ENCODE results near the gene RCN1. TPM values are rescaled to one million over a fixed set of nuclear protein-coding genes. Genes with fewer than 3 reads are reported as not detected.

The RCN1 gene
- total RNA-seq, 1 donor = 317 TPM

DNA sequence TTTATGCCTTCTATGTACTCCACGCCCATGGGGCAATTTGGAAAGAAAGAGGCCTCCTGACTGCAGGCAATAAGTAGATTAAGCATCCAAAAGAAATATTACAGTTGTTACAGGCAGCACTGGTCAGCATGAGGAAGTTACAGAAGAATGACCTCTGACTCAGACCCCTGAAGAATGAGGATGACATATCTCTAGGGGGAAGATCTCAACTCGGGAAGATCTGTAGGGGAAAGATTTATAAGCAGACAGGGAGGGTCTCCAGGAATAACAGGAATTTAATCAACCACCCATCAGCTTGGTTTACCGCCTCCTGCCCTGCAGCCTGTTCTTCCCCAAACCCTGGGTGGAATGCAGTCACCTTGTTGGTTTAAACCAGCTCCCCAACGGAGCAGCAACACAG, 58.0 kb downstream of the RCN1 start:
- H3K4me3 ChIP-seq (ENCODE audit: low read depth, low read length) = no peak overlapping the region
- TF ChIP-seq, protein P1, sequence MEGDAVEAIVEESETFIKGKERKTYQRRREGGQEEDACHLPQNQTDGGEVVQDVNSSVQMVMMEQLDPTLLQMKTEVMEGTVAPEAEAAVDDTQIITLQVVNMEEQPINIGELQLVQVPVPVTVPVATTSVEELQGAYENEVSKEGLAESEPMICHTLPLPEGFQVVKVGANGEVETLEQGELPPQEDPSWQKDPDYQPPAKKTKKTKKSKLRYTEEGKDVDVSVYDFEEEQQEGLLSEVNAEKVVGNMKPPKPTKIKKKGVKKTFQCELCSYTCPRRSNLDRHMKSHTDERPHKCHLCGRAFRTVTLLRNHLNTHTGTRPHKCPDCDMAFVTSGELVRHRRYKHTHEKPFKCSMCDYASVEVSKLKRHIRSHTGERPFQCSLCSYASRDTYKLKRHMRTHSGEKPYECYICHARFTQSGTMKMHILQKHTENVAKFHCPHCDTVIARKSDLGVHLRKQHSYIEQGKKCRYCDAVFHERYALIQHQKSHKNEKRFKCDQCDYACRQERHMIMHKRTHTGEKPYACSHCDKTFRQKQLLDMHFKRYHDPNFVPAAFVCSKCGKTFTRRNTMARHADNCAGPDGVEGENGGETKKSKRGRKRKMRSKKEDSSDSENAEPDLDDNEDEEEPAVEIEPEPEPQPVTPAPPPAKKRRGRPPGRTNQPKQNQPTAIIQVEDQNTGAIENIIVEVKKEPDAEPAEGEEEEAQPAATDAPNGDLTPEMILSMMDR (IDR thresholded peaks at IDR 0.05; ENCODE audit: insufficient read depth, low read length) = no peak
- DNase-seq (ENCODE audit: low read depth) = no peak

DNA sequence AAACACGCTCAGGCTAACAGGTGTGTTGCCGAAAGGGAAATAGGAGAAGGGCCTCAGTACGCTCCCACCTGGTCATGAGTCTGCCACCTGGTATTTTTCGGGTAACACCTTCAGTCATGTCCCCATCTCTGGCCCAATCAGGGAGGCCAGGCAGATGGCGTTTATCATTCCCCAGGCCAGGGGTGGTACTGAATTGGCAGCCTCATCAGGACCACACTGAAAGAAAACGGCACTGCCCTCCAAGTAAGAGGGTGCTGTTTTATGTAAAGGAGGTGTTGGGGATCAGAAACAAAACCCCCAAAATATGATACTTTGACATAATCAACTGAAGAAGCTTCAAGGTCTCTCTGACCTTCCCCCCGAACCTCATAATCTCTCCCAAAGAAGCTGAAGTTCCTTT, 58.9 kb downstream of the RCN1 start:
- no peak overlapping the region for H3K4me3 ChIP-seq (ENCODE audit: low read depth, low read length)
- TF ChIP-seq, protein P1 (IDR thresholded peaks at IDR 0.05; ENCODE audit: insufficient read depth, low read length) = no peak
- DNase-seq (ENCODE audit: low read depth) = no peak

DNA sequence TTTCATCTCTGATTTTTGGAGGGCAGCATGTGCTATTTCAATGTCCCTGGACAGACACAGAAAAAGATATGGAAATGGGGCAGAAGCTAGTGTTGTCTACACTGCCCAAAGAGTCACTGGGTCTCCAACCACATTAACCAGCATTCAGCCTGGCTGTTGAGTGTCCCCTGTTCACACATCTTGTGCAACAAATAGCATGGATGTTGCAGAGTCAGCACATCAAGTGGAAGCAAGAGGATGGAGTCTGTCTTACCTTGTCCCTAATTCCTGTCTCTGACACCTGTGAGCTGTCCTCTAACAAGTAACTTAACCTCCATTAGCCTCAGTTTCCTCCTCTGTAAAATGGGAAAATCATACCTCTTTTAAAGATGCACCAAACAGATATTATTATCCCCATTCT, 60.2 kb downstream of the RCN1 start:
- no peak overlapping the region for H3K4me3 ChIP-seq (ENCODE audit: low read depth, low read length)
- TF ChIP-seq, protein P1 (IDR thresholded peaks at IDR 0.05; ENCODE audit: insufficient read depth, low read length) = no peak
- no peak for DNase-seq (ENCODE audit: low read depth)

DNA sequence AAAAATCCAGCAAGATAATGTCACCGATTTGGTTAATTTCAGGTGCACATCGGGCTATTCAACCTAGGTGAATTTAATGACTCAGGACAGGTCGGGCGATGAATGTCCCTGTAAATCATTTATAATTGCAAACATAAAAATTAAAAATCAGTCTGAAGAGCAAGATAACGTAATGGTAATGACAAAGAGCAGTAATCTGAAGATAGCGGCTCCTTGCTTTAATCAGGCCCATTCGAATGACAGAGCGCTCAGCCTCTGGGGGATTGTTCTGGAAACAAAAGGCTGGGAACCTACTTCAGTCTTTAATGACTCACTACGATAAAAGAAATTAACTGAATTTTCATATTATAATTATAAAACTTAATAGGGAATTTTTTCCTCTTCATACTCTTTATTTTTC, 61.3 kb downstream of the RCN1 start:
- no peak overlapping the region for H3K4me3 ChIP-seq (ENCODE audit: low read depth, low read length)
- TF ChIP-seq, protein P1 (IDR thresholded peaks at IDR 0.05; ENCODE audit: insufficient read depth, low read length) = no peak
- no peak for DNase-seq (ENCODE audit: low read depth)

DNA sequence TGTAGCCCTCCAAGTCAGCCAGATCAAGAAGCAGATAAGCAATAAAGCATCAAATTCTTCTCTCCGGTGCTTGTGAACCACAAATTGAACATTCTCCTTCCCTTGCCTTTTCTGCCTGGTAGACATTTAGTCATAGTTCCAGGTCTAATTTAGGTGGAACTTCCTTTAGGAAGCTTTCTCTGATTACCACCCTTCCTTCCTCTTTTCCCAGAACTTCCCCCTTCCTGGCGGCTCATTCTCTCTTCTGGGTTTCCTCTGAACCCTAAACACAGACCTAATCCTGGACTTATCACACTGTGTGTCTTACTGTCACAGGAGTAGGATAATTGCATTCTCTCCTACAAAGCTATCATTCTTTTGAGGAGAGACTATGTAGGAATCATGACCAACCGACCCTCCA, 61.9 kb downstream of the RCN1 start:
- TF ChIP-seq, protein P1 (IDR thresholded peaks at IDR 0.05; ENCODE audit: insufficient read depth, low read length) = no peak

DNA sequence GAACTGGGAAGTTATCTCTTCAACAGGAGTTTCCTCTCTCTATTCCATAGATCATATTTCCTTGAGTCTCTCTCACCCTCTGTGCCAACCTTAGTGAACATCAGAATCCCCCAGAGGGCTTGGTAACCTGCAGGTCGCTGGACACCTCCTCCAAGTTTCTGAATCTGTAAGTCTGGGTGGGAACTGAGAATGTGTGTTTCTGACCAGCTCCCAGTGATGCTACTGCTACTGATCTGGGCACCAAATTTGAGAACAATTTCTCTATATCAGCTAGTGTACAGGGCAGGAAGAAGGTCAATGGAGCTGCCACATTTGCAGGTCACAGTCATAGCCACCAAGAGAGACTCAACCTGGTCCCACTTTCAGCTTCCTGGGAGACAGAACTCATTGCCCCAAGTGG, 62.9 kb downstream of the RCN1 start:
- H3K4me3 ChIP-seq (ENCODE audit: low read depth, low read length) = no peak overlapping the region
- TF ChIP-seq, protein P1 (IDR thresholded peaks at IDR 0.05; ENCODE audit: insufficient read depth, low read length) = no peak
- no peak for DNase-seq (ENCODE audit: low read depth)

More for the DNA sequence above, 61.9 kb downstream of the RCN1 start:
- H3K4me3 ChIP-seq (ENCODE audit: low read depth, low read length) = no peak overlapping the region
- DNase-seq (ENCODE audit: low read depth) = no peak

DNA sequence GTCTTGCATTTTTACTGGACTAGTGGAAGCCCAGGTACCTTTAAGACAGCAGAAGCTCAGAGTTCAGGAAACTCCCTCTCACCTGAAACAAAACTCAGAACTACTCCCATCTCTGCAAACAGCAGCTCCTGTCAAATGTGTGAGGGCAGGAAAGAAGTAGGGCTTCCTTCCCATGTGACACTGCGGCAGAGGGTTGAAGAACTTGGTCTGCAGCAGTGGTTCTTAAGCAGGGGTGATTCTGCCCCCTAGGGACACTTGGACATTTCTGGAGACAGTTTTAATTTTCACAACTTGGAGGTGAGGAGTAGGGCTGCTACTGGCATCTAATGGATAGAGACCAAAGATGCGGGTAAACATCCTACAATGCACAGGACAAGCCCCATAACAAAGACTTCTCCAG, 63.4 kb downstream of the RCN1 start:
- peak; percentile 16 for DNase-seq (ENCODE audit: low read depth)
- no peak overlapping the region for H3K4me3 ChIP-seq (ENCODE audit: low read depth, low read length)
- TF ChIP-seq, protein P1 (IDR thresholded peaks at IDR 0.05; ENCODE audit: insufficient read depth, low read length) = no peak

Measured in fibroblast of the aortic adventitia (primary cell).